Vagina (tissue), 2 donors: ENCODE results near the gene CBFA2T2. TPM values are rescaled to one million over a fixed set of nuclear protein-coding genes. Genes with fewer than 3 reads are reported as not detected.

Source experiments
- DNase-seq, 2 donors: peaks; one replicate each; pipeline ENCODE4 v3.0.0-alpha.2; 2017; ENCODE audit errors: extremely low spot score in 2 of 2
- H3K27ac ChIP-seq: fragments of 200-600 bp; sonication (generic); one replicate; pipeline ENCODE4 v1.5.1; 2019
- H3K27me3 ChIP-seq: fragments of 200-600 bp; sonication (generic); one replicate; pipeline ENCODE4 v1.5.1; 2019
- H3K36me3 ChIP-seq, 2 donors: fragments of 200-600 bp; sonication (generic); one replicate each; pipeline ENCODE4 v1.5.1; 2017 to 2019
- H3K4me1 ChIP-seq: fragments of 200-600 bp; sonication (generic); one replicate; pipeline ENCODE4 v1.5.1; 2019
- H3K4me3 ChIP-seq, 2 donors: fragments of 200-600 bp; sonication (generic); 1 replicate in 1 of 2; 2 replicates in 1 of 2; pipeline ENCODE4 v1.5.1; 2016 to 2019
- H3K9me3 ChIP-seq: fragments of 200-600 bp; sonication (generic); one replicate; pipeline ENCODE4 v1.5.1; 2019
- CTCF ChIP-seq, 3 experiments: fragments of 450-650 bp in 2 of 3; fragments of 200-600 bp in 1 of 3; sonication (generic) in 1 of 3; IDR thresholded peaks; one replicate each; pipeline ENCODE4 v1.5.1; 2017 to 2019; ENCODE audit warnings: antibody characterized with exemption in 3 of 3, mild to moderate bottlenecking in 2 of 3, moderate library complexity in 2 of 3
- POLR2A ChIP-seq, 2 donors: fragments of 450-650 bp; IDR thresholded peaks; one replicate each; pipeline ENCODE4 v1.6.1; 2017; ENCODE audit warnings: antibody characterized with exemption in 2 of 2, mild to moderate bottlenecking in 2 of 2, moderate library complexity in 2 of 2
- POLR2AphosphoS5 ChIP-seq, 2 donors: sonication (generic); formaldehyde crosslinking; IDR thresholded peaks; one replicate each; pipeline ENCODE4 v1.9.0; 2017; ENCODE audit warnings: antibody characterized with exemption in 2 of 2, mild to moderate bottlenecking in 2 of 2, low read depth in 1 of 2; ENCODE audit not compliant: insufficient read depth in 1 of 2
- intact Hi-C: fragments of 100-400 bp; cut with DNase I; formaldehyde crosslinking; loops from one replicate; pipeline ENCODE4 v1.15.1; 2023
- total RNA-seq: library from RNA; depleted of rRNA; stranded (reverse); fragments of >200 nt; gene quantifications from one replicate; pipeline ENCODE4 v1.2.3, GENCODE V29; 2016

CBFA2T2 gene
- total RNA-seq, 1 donor from 2014 or later = 34.9 TPM

- Histone ChIP-seq H3K27ac (no peak overlapping the region), H3K9me3 (no peaks in the 10 kb centered on the region), H3K4me1 (no peaks in the 10 kb centered on the region), H3K4me3 (no peak overlapping the region), H3K36me3 (no peaks in the 10 kb centered on the region), H3K27me3 (no peaks in the 10 kb centered on the region)
- DNase-seq = no peak
- intact Hi-C loops = no loop called here
- TF ChIP-seq POLR2AphosphoS5 (IDR thresholded peaks at IDR 0.05; ENCODE audit: insufficient read depth in 1 of 2, low read depth in 1 of 2) = no peak
- TF ChIP-seq POLR2A (IDR thresholded peaks at IDR 0.05) = no peak
- TF ChIP-seq CTCF (IDR thresholded peaks at IDR 0.05) = no peak
These were observed 104.8 kb downstream of the CBFA2T2 start for GRCh38 chr20:33594743-33595142.

GRCh38 chr20:33600414-33600813 is 110.5 kb downstream of the CBFA2T2 start:
- no peak for DNase-seq
- no peaks in the 10 kb centered on the region for H3K27me3 ChIP-seq
- H3K4me3 ChIP-seq = no peak overlapping the region
- H3K27ac ChIP-seq = no peak overlapping the region
- intact Hi-C loops = no loop called here
- H3K9me3 ChIP-seq = no peaks in the 10 kb centered on the region
- H3K36me3 ChIP-seq = no peaks in the 10 kb centered on the region
- TF ChIP-seq CTCF (IDR thresholded peaks at IDR 0.05) = no peak
- no peak for TF ChIP-seq POLR2A (IDR thresholded peaks at IDR 0.05)
- no peak for TF ChIP-seq POLR2AphosphoS5 (IDR thresholded peaks at IDR 0.05; ENCODE audit: insufficient read depth in 1 of 2, low read depth in 1 of 2)
- H3K4me1 ChIP-seq = no peaks in the 10 kb centered on the region

GRCh38 chr20:33600981-33601380 is 111.1 kb downstream of the CBFA2T2 start:
- TF ChIP-seq CTCF (IDR thresholded peaks at IDR 0.05) = no peak
- TF ChIP-seq POLR2A (IDR thresholded peaks at IDR 0.05) = no peak
- TF ChIP-seq POLR2AphosphoS5 (IDR thresholded peaks at IDR 0.05; ENCODE audit: insufficient read depth in 1 of 2, low read depth in 1 of 2) = no peak
- no peaks in the 10 kb centered on the region for H3K36me3 ChIP-seq
- H3K4me1 ChIP-seq = no peaks in the 10 kb centered on the region
- no peak for DNase-seq
- intact Hi-C loops = no loop called here
- no peak overlapping the region for H3K27ac ChIP-seq
- no peaks in the 10 kb centered on the region for H3K9me3 ChIP-seq
- H3K27me3 ChIP-seq = no peaks in the 10 kb centered on the region
- H3K4me3 ChIP-seq = no peak overlapping the region

GRCh38 chr20:33601861-33602260 is 112.0 kb downstream of the CBFA2T2 start:
- intact Hi-C loops = no loop called here
- Histone ChIP-seq H3K4me1 (no peaks in the 10 kb centered on the region), H3K4me3 (no peak overlapping the region), H3K27me3 (no peaks in the 10 kb centered on the region), H3K9me3 (no peaks in the 10 kb centered on the region), H3K27ac (no peak overlapping the region), H3K36me3 (peaks cover 0 to 3% of the 10 kb centered on the region in 2 donors)
- TF ChIP-seq POLR2AphosphoS5 (IDR thresholded peaks at IDR 0.05; ENCODE audit: insufficient read depth in 1 of 2, low read depth in 1 of 2) (no peak), CTCF (IDR thresholded peaks at IDR 0.05) (no peak), POLR2A (IDR thresholded peaks at IDR 0.05) (no peak)
- no peak for DNase-seq

- Histone ChIP-seq H3K4me1 (no peaks in the 10 kb centered on the region), H3K27me3 (no peaks in the 10 kb centered on the region), H3K9me3 (no peaks in the 10 kb centered on the region), H3K27ac (no peak overlapping the region), H3K36me3 (peaks cover 0 to 13% of the 10 kb centered on the region in 2 donors), H3K4me3 (no peak overlapping the region)
- DNase-seq = no peak
- TF ChIP-seq POLR2AphosphoS5 (IDR thresholded peaks at IDR 0.05; ENCODE audit: insufficient read depth in 1 of 2, low read depth in 1 of 2) = no peak
- TF ChIP-seq POLR2A (IDR thresholded peaks at IDR 0.05) = no peak
- TF ChIP-seq CTCF (IDR thresholded peaks at IDR 0.05) = no peak
- intact Hi-C loops = no loop called here
These were observed 113.1 kb downstream of the CBFA2T2 start for GRCh38 chr20:33602826-33603590.
